Stomach (tissue), 9 donors: Measurements from ENCODE around the gene SELENOF. TPM values are rescaled to one million over a fixed set of nuclear protein-coding genes. Genes with fewer than 3 reads are reported as not detected.

Experiments
- DNase-seq, 2 donors: peaks; one replicate each; pipeline versions ENCODE4 v3.0.0 to v3.0.0-alpha.2; 2013 to 2019
- H3K27ac ChIP-seq, 5 donors: fragments of 200-600 bp in 4 of 5; sonication (generic) in 4 of 5; one replicate each; pipeline ENCODE4 v1.5.1; 2013 to 2019; ENCODE audit warnings: mild to moderate bottlenecking in 1 of 5, moderate library complexity in 1 of 5
- H3K27me3 ChIP-seq, 3 donors: fragments of 200-600 bp; sonication (generic); one replicate each; pipeline ENCODE4 v1.5.1; 2017 to 2019; ENCODE audit warnings: mixed run types in 1 of 3
- H3K36me3 ChIP-seq, 4 donors: fragments of 200-600 bp; sonication (generic); 1 replicate in 3 of 4; 2 replicates in 1 of 4; pipeline ENCODE4 v1.5.1; 2016 to 2019
- H3K4me1 ChIP-seq, 4 donors: fragments of 200-600 bp; sonication (generic); one replicate each; pipeline ENCODE4 v1.5.1; 2016 to 2019
- H3K4me3 ChIP-seq, 4 donors: fragments of 200-600 bp; sonication (generic) in 3 of 4; one replicate each; pipeline ENCODE4 v1.5.1; 2016 to 2019; ENCODE audit warnings: mild to moderate bottlenecking in 1 of 4
- H3K9me3 ChIP-seq, 4 donors: fragments of 200-600 bp; sonication (generic); one replicate each; pipeline ENCODE4 v1.5.1; 2016 to 2019
- CTCF ChIP-seq, 7 experiments: fragments of 450-650 bp in 4 of 7; fragments of 200-600 bp in 3 of 7; sonication (generic) in 3 of 7; IDR thresholded peaks; one replicate each; pipeline ENCODE4 v1.5.1; 2016 to 2019; ENCODE audit warnings: antibody characterized with exemption in 7 of 7, control low read depth in 2 of 7, mild to moderate bottlenecking in 1 of 7
- EP300 ChIP-seq: sonication (generic); formaldehyde crosslinking; IDR thresholded peaks from one replicate; pipeline ENCODE4 v1.6.1; 2017; ENCODE audit warnings: antibody characterized with exemption
- POLR2A ChIP-seq, 4 donors: fragments of 450-650 bp; IDR thresholded peaks; one replicate each; pipeline ENCODE4 v1.6.1; 2016; ENCODE audit warnings: antibody characterized with exemption in 4 of 4, control low read depth in 2 of 4, mild to moderate bottlenecking in 1 of 4, moderate library complexity in 1 of 4
- POLR2AphosphoS5 ChIP-seq, 3 donors: sonication (generic); formaldehyde crosslinking; IDR thresholded peaks; one replicate each; pipeline ENCODE4 v1.6.1; 2016; ENCODE audit warnings: antibody characterized with exemption in 3 of 3
- WGBS, 5 donors: extraction: QIAGEN DNeasy Blood & Tissue Kit in 3 of 5; methylation state at CpG; one replicate each; pipeline versions ENCODE4 v1.1.5 to v1.1.7; 2013 to 2018; 5-methylcytosine and 5-hydroxymethylcytosine counted together
- intact Hi-C: fragments of 100-400 bp; cut with DNase I; formaldehyde crosslinking; loops from one replicate; pipeline ENCODE4 v1.15.1; 2023; ENCODE audit warnings: low total_unique reads
- polyA plus RNA-seq, 3 donors: library from polyadenylated mRNA; stranded (reverse); fragments of 200-250 nt; gene quantifications; one replicate each; pipeline ENCODE4 v1.2.3, GENCODE V29; 2013
- total RNA-seq, 5 donors: library from RNA; depleted of rRNA; stranded (reverse); fragments of >200 nt; gene quantifications; one replicate each; pipeline versions ENCODE4 v1.1.0 to v1.2.3, GENCODE V29; 2014 to 2016
- donor health status: healthy with polysubstance abuse.
- donor health status: Bipolar disorder and iron deficiency.
- donor health status: healthy.

Gene SELENOF
- total and polyA plus RNA-seq, 8 donors, result 24.9 to 247 (median 82.9) TPM

GRCh38 chr1:86825319-86825718 lies 88.6 kb downstream of the SELENOF start:
- TF ChIP-seq POLR2A (IDR thresholded peaks at IDR 0.05), result no peak
- TF ChIP-seq POLR2AphosphoS5 (IDR thresholded peaks at IDR 0.05), result no peak
- no peak for TF ChIP-seq EP300
- TF ChIP-seq CTCF (IDR thresholded peaks at IDR 0.05), result no peak
- H3K27me3 ChIP-seq, result no peaks in the 10 kb centered on the region
- intact Hi-C loops, result no loop called here
- H3K9me3 ChIP-seq, result no peaks in the 10 kb centered on the region
- H3K36me3 ChIP-seq, result no peaks in the 10 kb centered on the region
- no peak overlapping the region for H3K4me3 ChIP-seq
- 37 to 52% (median 49%) methylated on average over 2 of the region's 2 CpGs for WGBS, 5 donors
- DNase-seq, result peak in 1 of 2 donors; percentile 17
- no peak overlapping the region for H3K27ac ChIP-seq
- peaks cover 0 to 6% (median 0%) of the 10 kb centered on the region in 4 donors for H3K4me1 ChIP-seq

DNA sequence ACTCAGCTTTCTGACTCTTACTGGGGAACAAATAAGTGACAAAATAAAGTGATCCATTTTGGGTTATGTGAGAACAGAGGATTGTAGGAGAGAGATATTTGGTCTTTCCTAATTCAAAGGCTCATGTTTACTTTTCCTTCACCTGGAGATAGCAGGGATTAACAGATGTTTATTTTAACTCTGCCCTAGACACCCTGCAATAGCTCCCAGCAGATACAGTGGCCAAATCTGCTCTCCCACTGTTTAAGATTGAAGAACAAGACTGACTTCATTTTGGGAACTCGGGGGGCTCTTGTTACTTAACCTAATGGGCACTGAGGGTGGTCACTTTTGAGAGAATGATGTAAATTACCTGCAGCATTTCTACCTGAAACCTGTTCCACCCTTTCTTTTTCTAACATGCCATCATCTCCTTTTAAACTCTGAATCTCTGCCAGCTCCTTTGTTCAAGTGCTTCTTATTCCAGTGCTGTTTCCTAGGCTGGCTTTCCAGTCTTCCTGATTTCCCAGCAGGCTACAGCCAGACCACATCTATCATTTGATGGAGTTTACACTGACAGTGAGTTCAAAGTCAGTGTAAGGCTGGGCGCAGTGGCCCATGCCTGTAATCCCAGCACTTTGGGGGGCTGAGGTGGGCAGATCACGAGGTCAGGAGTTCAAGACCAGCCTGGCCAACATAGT lies 90.0 kb downstream of the SELENOF start:
- DNase-seq, result no peak
- Histone ChIP-seq H3K27me3 (no peaks in the 10 kb centered on the region), H3K9me3 (no peaks in the 10 kb centered on the region), H3K4me1 (peaks cover 0 to 6% (median 0%) of the 10 kb centered on the region in 4 donors), H3K36me3 (no peaks in the 10 kb centered on the region), H3K4me3 (no peak overlapping the region), H3K27ac (no peak overlapping the region)
- TF ChIP-seq POLR2A (IDR thresholded peaks at IDR 0.05) (no peak), CTCF (IDR thresholded peaks at IDR 0.05) (no peak), EP300 (no peak), POLR2AphosphoS5 (IDR thresholded peaks at IDR 0.05) (no peak)
- WGBS, 5 donors, result 30 to 50% (median 45%) methylated on average over 3 of the region's 3 CpGs
- intact Hi-C loops, result no loop called here

DNA sequence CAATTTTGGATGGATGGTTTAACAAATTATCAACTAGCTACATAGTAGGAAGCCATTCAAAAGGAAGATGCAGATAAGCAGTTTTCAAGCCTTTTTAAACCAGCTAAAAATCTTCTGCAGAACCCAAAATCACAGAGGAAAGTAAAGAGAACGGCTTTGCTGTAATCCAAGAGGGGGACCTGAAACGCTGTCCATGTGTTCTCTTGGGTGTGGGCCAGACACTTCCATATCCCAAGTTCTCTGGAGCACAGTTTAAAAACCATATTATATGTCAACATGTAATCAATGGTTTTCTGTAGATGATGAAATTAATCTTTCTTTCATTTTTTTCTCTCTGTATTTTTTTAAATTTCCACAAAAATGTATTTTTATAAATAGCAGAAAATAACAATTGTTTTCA lies 90.5 kb downstream of the SELENOF start:
- H3K27me3 ChIP-seq, result no peaks in the 10 kb centered on the region
- TF ChIP-seq EP300 (no peak), POLR2A (IDR thresholded peaks at IDR 0.05) (no peak), POLR2AphosphoS5 (IDR thresholded peaks at IDR 0.05) (no peak), CTCF (IDR thresholded peaks at IDR 0.05) (no peak)
- H3K27ac ChIP-seq, result no peak overlapping the region
- peak in 1 of 2 donors; percentile 18 for DNase-seq
- no peaks in the 10 kb centered on the region for H3K36me3 ChIP-seq
- peaks cover 0 to 6% (median 0%) of the 10 kb centered on the region in 4 donors for H3K4me1 ChIP-seq
- no peak overlapping the region for H3K4me3 ChIP-seq
- intact Hi-C loops, result no loop called here
- no peaks in the 10 kb centered on the region for H3K9me3 ChIP-seq
- WGBS, 5 donors, result 34 to 58% (median 43%) methylated on average over 2 of the region's 2 CpGs

- no peak for DNase-seq
- H3K36me3 ChIP-seq, result no peaks in the 10 kb centered on the region
- H3K27ac ChIP-seq, result no peak overlapping the region
- peaks cover 0 to 6% (median 0%) of the 10 kb centered on the region in 4 donors for H3K4me1 ChIP-seq
- 44 to 54% (median 51%) methylated on average over 4 of the region's 4 CpGs for WGBS, 5 donors
- no peaks in the 10 kb centered on the region for H3K27me3 ChIP-seq
- intact Hi-C loops, result no loop called here
- TF ChIP-seq POLR2AphosphoS5 (IDR thresholded peaks at IDR 0.05) (no peak), CTCF (IDR thresholded peaks at IDR 0.05) (no peak), POLR2A (IDR thresholded peaks at IDR 0.05) (no peak), EP300 (no peak)
- no peaks in the 10 kb centered on the region for H3K9me3 ChIP-seq
- no peak overlapping the region for H3K4me3 ChIP-seq
Measured at GRCh38 chr1:86822459-86822858, 91.5 kb downstream of the SELENOF start.
